Retinal pigment epithelial cell (primary cell): Measurements from ENCODE around the gene PCDHGA3.

Experiments
- DNase-seq: peaks from one replicate; pipeline ENCODE4 v3.0.0-alpha.2; 2010; ENCODE audit warnings: low read depth
- H3K4me3 ChIP-seq: 2 replicates; pipeline ENCODE4 v1.5.1; 2011; ENCODE audit warnings: mild to moderate bottlenecking, low read length, control low read depth, moderate library complexity
- TF ChIP-seq, protein P1 (sequence below): conservative IDR thresholded peaks from 2 replicates; pipeline ENCODE4 v1.5.1; 2011; ENCODE audit warnings: low read depth, low read length, control low read depth, inconsistent platforms

Gene PCDHGA3

DNA sequence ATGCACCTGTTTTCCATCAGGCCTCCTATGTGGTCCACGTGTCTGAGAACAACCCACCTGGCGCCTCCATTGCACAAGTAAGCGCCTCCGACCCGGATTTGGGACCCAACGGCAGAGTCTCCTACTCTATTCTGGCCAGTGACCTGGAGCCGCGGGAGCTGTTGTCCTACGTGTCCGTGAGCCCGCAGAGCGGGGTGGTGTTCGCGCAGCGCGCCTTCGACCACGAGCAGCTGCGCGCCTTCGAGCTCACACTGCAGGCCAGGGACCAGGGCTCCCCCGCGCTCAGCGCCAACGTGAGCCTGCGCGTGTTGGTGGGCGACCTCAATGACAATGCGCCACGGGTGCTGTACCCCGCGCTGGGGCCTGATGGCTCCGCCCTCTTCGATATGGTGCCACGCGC lies 8.0 kb downstream of the PCDHGA3 start:
- DNase-seq = no peak
- TF ChIP-seq, protein P1, sequence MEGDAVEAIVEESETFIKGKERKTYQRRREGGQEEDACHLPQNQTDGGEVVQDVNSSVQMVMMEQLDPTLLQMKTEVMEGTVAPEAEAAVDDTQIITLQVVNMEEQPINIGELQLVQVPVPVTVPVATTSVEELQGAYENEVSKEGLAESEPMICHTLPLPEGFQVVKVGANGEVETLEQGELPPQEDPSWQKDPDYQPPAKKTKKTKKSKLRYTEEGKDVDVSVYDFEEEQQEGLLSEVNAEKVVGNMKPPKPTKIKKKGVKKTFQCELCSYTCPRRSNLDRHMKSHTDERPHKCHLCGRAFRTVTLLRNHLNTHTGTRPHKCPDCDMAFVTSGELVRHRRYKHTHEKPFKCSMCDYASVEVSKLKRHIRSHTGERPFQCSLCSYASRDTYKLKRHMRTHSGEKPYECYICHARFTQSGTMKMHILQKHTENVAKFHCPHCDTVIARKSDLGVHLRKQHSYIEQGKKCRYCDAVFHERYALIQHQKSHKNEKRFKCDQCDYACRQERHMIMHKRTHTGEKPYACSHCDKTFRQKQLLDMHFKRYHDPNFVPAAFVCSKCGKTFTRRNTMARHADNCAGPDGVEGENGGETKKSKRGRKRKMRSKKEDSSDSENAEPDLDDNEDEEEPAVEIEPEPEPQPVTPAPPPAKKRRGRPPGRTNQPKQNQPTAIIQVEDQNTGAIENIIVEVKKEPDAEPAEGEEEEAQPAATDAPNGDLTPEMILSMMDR = no peak
- H3K4me3 ChIP-seq = no peak overlapping the region

DNA sequence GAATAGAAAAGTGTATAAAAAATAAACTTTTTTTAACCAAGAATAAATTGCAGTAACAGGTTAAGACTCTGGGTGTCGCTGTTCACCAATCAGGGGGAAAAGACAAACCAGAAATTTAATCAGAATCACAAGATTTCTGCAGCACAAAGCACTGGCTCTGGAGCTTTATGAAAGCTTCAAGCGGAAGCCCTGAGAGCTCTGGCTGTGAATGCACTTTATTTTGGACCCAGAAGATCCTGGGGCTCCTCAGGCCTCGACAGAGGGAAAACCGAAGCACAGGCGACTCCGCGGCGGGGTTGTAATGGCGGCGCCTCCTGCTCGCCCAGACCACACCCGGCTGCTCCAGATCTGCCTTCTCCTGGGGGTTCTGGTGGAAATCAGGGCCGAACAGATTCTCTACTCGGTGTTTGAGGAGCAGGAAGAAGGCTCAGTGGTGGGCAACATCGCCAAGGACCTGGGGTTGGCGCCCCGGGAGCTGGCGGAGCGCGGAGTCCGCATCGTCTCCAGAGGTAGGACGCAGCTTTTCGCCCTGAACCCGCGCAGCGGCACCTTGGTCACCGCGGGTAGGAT lies 11.4 kb downstream of the PCDHGA3 start, which contains the start of gene PCDHGA4:
TSS of gene PCDHGA4 (plus strand) at position 122 of the 570 bp plus-strand sequence. CDS start at position 209, 87 bp downstream.
- peak within 1 kb of the TSS; percentile 14 for H3K4me3 ChIP-seq
- TF ChIP-seq, protein P1 = peak; percentile 35
- DNase-seq = no peak

DNA sequence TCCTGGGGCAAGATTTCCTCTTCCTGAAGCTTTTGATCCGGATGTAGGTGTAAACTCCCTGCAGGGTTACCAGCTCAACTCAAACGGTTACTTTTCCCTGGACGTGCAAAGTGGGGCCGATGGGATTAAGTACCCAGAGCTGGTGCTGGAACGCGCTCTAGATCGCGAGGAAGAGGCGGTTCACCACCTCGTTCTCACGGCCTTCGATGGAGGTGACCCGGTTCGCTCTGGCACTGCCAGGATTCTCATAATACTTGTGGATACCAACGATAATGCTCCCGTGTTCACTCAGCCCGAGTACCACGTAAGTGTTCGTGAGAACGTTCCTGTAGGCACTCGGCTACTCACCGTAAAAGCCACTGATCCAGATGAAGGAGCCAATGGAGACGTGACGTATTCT lies 12.0 kb downstream of the PCDHGA3 start:
- no peak overlapping the region for H3K4me3 ChIP-seq
- DNase-seq = no peak
- TF ChIP-seq, protein P1 = no peak

DNA sequence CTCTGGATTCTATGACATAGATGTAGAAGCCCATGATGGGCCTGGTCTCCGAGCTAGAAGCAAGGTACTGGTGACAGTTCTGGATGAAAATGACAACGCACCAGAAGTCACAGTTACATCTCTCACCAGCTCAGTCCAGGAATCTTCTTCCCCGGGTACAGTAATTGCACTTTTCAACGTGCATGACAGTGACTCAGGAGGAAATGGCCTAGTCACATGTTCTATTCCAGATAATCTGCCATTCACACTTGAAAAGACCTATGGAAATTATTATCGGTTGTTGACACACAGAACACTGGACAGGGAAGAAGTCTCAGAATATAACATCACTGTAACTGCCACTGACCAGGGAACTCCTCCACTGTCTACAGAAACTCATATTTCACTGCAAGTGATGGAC lies 12.5 kb downstream of the PCDHGA3 start:
- DNase-seq = no peak
- TF ChIP-seq, protein P1 = no peak
- no peak overlapping the region for H3K4me3 ChIP-seq

DNA sequence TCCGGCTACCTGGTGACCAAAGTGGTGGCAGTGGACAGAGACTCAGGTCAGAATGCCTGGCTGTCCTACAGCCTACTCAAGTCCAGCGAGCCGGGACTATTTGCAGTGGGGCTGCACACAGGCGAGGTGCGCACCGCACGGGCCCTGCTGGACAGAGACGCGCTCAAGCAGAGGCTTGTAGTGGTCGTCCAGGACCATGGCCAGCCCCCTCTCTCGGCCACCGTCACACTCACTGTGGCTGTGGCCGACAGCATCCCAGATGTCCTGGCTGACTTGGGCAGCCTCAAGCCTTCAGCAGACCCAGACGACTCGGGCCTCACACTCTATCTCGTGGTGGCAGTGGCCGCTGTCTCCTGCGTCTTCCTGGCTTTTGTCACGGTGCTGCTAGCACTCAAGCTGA lies 13.3 kb downstream of the PCDHGA3 start:
- TF ChIP-seq, protein P1 = no peak
- DNase-seq = no peak
- H3K4me3 ChIP-seq = no peak overlapping the region

DNA sequence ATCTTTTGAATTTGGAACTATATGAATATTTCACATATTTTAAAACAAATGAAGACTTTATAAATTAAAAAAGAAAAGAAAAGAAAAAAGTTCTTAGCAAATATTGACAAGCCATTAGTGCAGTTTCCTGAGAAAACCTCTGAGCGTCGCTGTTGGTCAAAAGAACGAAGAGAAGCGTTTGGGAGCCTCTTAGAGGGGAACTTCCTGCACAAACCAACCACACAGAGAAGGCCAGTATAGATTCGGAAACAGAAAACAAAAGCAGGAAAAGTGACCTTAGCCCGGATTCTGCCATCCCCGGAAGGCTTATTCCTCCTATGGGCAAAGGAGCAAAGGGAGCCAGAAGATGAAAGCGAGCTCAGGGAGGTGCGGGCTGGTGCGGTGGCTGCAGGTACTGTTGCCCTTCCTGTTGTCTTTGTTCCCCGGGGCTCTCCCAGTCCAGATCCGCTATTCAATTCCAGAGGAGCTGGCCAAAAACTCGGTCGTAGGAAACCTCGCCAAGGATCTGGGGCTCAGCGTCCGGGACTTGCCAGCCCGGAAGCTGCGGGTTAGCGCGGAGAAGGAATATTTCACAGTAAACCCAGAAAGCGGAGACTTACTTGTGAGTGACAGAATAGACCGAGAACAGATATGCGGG lies 16.3 kb downstream of the PCDHGA3 start, which contains the start of gene PCDHGB2:
TSS of gene PCDHGB2 (plus strand) at position 205 of the 637 bp plus-strand sequence. CDS start at position 347, 142 bp downstream.
- no peak for DNase-seq
- TF ChIP-seq, protein P1 = peak; percentile 22
- H3K4me3 ChIP-seq = peak within 1 kb of the TSS; percentile 22

DNA sequence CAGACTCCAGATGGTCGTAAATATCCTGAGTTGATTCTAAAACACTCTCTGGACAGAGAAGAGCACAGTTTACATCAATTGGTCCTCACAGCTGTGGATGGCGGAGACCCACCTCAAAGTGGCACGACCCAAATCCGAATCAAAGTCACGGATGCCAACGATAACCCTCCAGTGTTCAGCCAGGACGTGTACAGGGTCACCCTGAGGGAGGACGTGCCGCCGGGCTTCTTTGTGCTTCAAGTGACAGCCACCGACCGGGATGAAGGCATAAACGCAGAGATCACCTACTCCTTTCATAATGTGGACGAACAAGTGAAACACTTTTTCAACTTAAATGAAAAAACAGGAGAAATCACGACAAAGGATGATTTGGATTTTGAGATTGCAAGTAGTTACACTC lies 17.1 kb downstream of the PCDHGA3 start:
- no peak overlapping the region for H3K4me3 ChIP-seq
- DNase-seq = no peak
- TF ChIP-seq, protein P1 = no peak
